Activated effector memory CD4-positive, alpha-beta T cell treated with Interleukin-2 at 50 U/mL for 16 hours (primary cell): ENCODE results near the gene EPB42.
"Not testable (repeated sequence)": the region's sequence is repeated elsewhere in the genome, so short reads cannot be mapped to it uniquely, and the experiment has no call there.

ENCODE experiments used
- DNase-seq: peaks from one replicate; pipeline ENCODE4 v3.0.0-alpha.2; 2020

Gene EPB42

DNA sequence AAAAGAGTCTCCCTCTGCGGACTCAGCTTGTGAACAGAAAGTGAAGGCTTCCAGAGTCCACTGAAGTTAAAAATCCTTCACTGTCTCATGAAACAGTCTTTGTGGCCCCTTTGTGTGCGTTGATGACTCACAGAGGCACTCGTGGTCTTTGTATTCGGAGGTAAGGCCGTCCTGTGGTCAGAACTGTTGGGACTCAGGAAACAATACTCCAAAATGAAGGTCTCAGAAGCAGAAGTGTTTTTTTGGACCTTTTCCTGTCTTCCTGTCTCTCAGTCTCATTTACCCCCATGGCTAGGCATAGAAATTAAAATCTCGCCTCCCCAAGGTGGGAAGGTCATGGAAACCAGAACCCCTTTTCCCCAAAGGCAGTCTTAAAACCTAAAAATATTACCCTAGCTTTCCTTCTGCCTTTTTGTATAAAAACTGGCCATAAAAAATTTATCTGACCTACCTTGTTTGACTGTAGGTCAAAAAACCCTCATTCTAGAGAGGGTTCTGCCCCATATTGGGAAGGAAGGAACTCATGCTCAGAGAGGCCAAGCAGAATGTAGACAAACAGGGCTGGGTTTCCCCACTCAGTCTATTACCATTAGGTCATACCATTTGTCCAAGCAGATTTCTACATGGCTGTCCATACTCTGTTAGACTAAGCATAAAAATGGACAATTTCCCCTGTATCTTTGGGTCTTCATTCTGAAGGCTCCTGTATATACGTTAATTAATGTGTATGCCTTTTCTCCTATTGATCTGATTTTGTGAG is 19.1 kb upstream of the EPB42 start:
- DNase-seq: no peak

- DNase-seq: no peak
Observed at GRCh38 chr15:43238671-43239131, 17.9 kb upstream of the EPB42 start.

DNA sequence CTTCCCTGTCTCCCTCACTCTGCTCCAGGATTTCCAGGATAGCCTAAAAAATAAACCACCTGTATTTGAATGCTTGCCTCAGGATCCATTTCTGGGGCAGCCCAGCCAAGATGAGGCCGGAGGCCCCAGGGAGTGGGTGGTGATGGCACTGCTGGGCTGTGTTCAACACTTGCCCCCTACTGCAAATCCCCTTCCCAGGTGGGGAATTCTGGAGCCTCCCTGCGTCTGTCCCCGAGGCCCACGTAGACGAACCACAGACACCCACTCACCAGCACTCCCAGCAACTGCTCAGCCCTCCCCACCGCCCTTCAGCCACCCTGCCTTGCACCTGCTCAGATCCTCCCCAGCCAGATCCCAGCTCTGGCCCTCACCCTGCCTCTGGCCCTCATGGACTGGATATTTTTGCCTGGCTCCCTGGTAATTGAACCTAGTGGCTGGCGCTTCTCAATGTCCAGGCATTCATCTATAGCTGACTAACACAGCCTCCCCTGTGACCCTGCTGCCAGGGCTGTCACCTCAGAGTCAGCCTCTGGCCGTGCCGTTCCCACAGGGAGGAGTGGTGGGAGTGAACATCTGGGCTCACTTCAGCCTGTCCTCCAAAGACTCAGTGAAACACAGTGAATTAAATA is 17.1 kb upstream of the EPB42 start:
- no peak for DNase-seq

DNA sequence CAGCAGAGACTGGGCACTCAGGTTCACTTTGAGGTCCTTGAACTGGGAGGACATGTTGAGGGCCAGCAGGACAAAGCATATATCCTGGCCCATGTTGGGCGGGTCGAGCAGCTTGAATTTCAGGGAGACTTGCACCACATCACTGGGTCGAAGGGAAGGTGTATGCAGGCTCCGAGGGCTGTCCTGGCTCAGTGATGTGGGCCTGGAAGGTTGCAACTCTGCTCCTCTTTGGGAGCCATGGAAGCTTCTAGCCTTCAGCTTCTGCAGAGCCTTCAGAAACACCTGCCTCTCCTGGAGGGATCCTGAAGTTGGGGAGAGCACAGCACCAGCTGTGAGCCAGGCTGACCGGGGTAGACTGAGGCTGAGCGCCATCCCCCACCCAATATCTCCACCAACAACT is 14.7 kb upstream of the EPB42 start:
- DNase-seq: no peak

GRCh38 chr15:43232289-43232874 is 11.6 kb upstream of the EPB42 start:
- DNase-seq: no peak

- DNase-seq: no peak
Observed at GRCh38 chr15:43230640-43231115, 9.9 kb upstream of the EPB42 start.

DNA sequence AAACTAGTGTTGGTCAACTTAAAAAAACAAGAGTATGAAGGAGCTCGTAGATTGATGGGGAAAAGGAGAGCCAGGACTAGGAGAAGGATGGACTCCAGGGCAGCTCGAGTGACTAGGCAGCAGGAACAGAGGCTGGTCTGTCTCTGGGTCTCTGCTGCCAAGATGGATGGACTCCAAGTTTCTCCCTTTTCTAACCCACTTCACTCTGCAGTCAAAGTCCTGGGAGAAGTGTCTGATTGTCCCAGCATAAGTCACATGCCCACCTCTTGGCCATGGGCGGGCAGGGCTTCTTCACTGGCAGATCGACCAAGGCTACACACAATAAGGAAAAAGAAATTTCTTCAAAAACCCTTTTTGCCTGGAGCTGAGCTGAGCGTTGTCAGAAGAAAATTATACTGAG is 9.2 kb upstream of the EPB42 start:
- DNase-seq: no peak

- no peak for DNase-seq
Observed at GRCh38 chr15:43226436-43227305, 5.9 kb upstream of the EPB42 start.

GRCh38 chr15:43225950-43226255 is 5.1 kb upstream of the EPB42 start:
- not testable (repeated sequence) for DNase-seq

- peak; percentile 6 for DNase-seq
Observed at GRCh38 chr15:43225201-43225949, 4.6 kb upstream of the EPB42 start.

- DNase-seq: no peak
Observed at GRCh38 chr15:43221422-43221821, 604 bp upstream of the EPB42 start.

DNA sequence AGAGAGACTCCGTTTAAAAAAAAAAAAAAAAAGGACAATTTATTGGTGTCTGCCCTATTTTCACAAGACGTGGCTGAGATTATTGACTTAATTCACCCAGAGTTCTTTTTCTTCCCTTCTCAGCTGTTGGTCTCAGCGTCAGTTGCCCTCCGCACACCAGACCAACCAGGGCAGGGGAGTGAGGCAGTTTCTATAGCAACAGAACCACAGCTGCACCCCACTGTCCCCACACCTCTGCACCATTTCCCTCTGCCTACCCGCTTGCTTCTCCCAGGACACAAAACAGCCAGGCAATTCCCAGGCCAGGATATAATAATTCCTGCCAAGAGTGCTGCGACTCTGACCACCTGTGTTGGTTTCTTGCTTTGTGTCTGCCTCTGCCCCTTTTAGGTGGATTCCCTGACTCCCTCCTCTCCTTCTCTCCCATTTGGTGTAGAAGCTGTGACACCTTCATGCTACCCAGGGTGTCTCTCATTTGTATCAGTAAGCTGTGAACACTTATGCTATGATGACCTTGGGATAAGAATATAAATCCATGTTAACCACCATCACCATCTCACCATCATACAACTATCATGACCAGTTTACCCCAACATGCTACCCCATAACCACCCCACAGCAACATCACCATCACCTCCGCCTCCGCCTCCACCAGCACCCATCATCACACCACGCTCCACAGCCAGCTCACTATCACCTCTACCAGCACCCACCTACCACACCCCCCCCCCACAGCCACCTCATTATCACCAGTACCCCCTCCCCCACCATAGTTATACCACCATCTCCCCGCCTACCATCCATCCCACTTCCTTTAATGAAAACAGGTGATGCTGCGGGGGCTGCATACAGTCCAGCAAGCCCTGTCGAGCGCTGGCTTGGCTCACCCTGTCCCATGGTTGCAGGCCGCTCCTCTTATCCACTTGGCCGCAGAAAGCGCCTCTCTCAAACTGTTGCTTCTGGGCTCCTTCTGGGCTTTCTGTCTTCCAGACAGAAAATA is 589 bp downstream of the EPB42 start:
- no peak for DNase-seq

DNA sequence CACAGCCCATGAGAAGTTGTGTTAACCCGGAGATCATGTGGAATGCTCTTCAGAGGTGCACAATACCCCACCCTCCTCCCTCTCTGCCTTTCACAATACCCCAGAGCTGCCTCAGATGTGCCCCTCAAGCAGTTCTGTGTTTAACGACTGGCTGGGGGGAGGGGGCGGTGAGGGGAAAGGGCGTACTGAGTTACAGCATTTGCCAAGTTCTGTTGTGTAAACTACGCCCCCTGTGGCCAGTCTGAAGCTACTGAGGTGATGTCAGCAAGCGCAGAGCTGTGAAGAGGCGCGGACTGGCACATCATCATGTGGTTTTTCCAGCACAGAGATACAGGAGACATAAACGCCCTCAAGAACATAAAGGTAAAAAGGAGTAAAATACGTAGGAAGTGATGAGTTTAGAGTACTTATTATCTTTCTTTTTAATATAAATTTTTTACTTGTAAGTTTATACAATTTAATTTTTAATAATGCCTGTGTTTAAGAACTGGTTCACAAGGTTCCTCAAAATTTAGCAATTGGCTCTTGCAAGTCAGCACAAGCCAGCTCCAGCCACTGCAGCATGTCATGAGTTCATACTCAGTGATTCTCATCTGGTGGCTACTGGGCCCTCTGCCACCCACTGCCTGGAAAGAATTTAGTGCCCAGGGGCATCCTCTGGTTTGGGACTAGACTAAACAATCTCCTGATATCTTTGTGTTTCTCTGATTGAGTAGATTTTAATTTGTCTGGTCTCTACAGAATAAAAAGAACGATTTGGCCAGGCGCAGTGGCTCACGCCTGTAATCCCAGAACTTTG is 1.7 kb downstream of the EPB42 start:
- DNase-seq: no peak

DNA sequence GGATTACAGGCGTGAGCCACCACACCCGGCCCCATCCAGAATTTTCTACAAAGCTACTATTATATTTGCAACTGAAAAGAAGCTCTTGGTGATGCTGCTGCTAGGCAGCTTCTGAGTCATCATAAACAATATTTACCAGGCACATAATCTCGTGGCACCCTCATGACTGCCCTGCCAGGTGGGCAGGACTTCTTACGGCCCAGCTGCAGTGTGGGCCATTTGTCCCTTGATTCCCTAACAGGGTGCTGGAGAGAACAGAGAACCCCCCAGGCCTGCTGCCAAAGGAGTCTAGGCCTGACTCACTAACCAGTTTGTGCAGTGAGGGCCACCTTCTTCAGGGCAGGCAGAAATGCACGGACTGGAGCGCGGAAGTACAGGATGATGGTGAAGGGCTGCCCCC is 4.9 kb downstream of the EPB42 start:
- no peak for DNase-seq

- DNase-seq: no peak
Observed at GRCh38 chr15:43214592-43215295, 6.1 kb downstream of the EPB42 start.

- no peak for DNase-seq
Observed at GRCh38 chr15:43214169-43214568, 6.6 kb downstream of the EPB42 start.

- DNase-seq: no peak
Observed at GRCh38 chr15:43213466-43213865, 7.4 kb downstream of the EPB42 start.

DNA sequence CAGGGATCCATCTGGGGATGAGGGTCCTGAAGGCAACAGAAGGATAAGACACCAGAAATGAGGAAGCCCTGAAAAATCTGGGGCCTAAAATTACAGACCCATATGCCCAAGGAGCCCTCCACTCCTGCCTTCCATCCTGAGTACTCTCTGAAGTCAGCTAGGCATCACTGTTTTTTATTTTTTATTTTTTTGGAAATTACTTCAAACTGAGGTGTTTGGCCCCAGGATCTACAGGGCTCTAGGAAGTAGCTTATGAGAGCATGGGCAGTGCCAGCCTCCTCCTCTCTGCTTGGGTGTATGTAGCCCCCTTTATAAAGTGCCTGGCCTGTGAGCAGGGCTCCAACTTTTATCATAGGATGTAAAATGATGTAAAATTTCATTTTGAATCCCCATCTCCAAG is 7.9 kb downstream of the EPB42 start:
- no peak for DNase-seq

DNA sequence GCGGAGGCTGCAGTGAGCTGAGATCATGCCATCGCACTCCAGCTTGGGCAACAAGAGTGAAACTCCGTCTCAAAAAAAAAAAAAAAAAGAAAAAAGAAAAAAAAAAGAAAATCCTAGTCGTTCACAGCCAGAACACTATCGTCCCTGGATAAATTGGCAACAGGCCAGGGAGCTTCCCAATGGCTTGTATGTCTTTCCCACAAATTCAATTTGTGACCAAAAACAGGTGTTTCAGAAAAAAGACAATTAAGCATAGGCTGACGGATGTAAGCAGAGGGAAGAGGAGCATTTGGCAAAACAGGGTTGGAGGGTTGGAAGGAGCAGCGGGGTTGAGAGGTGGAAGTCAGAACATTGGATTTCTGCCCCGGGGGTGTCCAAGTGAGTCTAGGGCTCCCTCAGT is 8.5 kb downstream of the EPB42 start:
- DNase-seq: no peak
